Measurements from ENCODE around the gene ADRA1B.
"Not testable (repeated sequence)": the region's sequence is repeated elsewhere in the genome, so short reads cannot be mapped to it uniquely, and the experiment has no call there.

ADRA1B gene

GRCh38 chr5:159965838-159966128 is 49.5 kb downstream of the ADRA1B start:
- DNase-seq (ENCODE audit: low read depth in 2 of 2) = not testable (repeated sequence)

GRCh38 chr5:159969966-159970365 is 53.7 kb downstream of the ADRA1B start:
- DNase-seq (ENCODE audit: low read depth in 2 of 2) = no peak

DNA sequence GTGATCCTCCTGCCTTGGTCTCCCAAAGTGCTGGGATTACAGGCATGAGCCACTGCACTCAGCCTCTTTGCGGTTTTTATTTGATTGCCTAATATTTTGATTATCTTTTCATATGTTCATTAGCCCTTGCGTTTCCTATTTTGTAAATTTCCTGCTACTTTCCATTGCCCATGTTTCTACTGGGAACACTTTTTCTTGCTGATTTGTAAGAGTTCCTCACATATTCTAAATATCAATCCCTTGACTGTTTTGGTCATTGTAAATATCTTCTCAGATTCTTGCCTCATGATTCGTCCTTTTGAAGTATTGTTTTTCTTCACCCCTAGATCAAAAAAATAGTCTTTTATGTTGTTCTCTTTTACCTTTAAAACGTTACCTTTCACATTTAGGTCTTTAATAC is 54.8 kb downstream of the ADRA1B start:
- DNase-seq (ENCODE audit: low read depth in 2 of 2) = no peak

GRCh38 chr5:159971514-159971913 is 55.2 kb downstream of the ADRA1B start:
- DNase-seq (ENCODE audit: low read depth in 2 of 2) = no peak

DNA sequence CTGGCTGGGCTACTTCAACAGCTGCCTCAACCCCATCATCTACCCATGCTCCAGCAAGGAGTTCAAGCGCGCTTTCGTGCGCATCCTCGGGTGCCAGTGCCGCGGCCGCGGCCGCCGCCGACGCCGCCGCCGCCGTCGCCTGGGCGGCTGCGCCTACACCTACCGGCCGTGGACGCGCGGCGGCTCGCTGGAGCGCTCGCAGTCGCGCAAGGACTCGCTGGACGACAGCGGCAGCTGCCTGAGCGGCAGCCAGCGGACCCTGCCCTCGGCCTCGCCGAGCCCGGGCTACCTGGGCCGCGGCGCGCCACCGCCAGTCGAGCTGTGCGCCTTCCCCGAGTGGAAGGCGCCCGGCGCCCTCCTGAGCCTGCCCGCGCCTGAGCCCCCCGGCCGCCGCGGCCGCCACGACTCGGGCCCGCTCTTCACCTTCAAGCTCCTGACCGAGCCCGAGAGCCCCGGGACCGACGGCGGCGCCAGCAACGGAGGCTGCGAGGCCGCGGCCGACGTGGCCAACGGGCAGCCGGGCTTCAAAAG is 55.7 kb downstream of the ADRA1B start:
- no peak for DNase-seq (ENCODE audit: low read depth in 2 of 2)

- no peak for DNase-seq (ENCODE audit: low read depth in 2 of 2)
These were observed 56.5 kb downstream of the ADRA1B start for GRCh38 chr5:159972538-159973362.

GRCh38 chr5:159975462-159976019 is 59.3 kb downstream of the ADRA1B start:
- peak; percentile 84 for DNase-seq (ENCODE audit: low read depth in 2 of 2)

- DNase-seq (ENCODE audit: low read depth in 2 of 2) = no peak
These were observed 60.6 kb downstream of the ADRA1B start for GRCh38 chr5:159976921-159977320.

GRCh38 chr5:159978358-159978757 is 62.1 kb downstream of the ADRA1B start:
- no peak for DNase-seq (ENCODE audit: low read depth in 2 of 2)

DNA sequence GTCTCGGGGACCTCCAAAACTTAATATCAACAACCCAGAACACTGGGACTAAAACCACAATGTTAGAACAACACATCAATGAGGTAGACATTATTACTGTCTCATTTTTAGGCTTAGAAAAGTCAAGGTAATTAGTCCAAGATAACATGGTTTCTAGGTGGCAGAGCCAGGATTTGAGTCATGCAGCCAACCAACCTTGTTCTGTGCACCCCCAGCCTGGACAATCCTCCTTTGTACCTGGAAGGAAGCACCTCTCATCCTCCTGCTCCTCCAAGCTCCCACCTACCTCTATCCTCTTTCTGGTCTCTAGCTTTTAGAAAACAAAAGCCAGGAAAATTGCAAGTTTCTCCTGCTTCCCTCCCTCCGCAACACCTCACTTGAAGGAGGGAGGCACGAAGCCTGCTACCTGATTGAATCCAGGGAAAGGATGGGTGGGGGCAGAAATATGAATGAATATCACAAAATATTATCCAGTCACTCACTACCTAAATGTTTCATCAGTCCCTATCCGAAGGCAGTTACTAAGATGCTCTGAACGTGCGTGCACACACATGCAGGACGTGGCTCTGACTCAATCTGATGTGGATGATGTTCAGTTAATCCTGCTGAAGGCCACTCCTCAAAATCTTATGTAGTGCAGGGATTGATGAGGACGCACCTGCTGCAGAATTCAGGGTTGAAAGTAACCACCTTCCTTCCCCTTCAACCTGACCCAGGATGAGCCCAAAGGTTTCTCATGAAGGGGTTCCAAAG is 66.3 kb downstream of the ADRA1B start:
- no peak for DNase-seq (ENCODE audit: low read depth in 2 of 2)

DNA sequence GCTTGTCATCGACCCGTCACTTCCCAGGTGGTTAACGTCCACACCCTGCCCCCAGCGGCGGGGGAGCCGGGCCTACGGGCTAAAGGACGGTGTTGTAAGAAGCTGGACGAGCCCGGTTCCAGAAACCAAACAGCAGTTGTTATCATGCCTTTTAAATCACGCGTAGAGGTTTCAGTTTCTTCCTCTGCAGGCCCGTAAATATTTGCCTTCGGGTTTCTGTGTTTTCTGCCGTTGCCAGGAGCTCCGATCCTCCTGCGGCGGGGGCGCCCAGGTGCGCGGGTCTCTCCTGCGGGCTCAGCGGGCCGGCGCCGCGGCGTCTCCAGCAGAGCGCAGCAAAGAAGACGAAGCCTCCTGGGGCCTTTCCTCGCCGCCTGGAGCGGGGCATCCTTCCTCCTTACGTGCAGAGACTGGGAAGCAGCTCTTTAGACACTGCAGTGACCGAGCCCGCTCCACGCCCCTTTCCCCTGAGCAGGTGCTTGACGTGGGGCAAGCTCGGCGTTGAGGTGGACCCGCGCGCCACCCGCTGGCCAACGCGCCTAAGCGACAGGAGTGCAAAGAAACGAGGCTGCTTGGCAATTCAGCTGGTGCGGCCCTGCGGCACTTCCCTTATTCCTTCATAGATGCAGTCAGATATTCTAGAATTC is 70.9 kb downstream of the ADRA1B start:
- no peak for DNase-seq (ENCODE audit: low read depth in 2 of 2)

GRCh38 chr5:159990506-159990905 is 74.2 kb downstream of the ADRA1B start:
- no peak for DNase-seq (ENCODE audit: low read depth in 2 of 2)

DNA sequence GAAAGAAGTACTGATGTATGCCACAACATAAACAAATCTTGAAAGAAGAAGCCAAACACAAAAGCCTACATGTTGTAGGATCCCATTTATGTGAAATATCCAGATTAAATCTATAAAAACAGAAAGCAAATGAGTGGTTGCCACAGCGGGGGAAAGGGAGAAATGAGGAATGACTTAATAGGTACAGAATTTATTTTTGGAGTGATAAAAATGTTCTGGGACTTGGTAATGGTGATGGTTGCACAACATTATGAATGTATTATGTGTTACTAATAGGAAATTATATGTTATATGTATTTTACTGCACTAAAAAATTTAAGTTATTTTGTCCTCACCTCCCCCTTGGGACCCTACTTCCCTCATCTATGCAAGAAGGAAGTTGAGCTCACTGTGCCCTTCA is 76.3 kb downstream of the ADRA1B start:
- DNase-seq (ENCODE audit: low read depth in 2 of 2) = no peak

- DNase-seq (ENCODE audit: low read depth in 2 of 2) = no peak
These were observed 76.9 kb downstream of the ADRA1B start for GRCh38 chr5:159993194-159993593.

DNA sequence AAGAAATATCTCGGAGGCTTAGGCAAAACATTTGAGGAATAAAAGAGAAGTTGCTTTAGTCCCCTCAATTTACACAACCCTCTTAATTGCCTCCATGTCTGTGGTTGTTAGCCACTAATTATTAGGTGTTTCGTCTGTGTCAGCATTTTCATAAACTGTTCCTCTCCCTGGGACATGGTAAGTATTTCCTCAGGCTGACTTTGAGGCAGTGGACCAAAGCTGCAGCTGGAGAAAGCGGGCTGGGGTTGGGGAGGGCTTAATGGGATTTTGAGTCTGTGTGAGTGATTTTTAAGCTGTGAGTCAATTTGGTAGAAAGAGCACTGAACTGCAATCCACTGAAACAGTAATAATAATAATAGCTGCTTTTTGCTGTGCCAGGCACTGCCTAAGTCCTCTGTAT is 79.6 kb downstream of the ADRA1B start:
- DNase-seq (ENCODE audit: low read depth in 2 of 2) = no peak

- DNase-seq (ENCODE audit: low read depth in 2 of 2) = no peak
These were observed 85.2 kb downstream of the ADRA1B start for GRCh38 chr5:160001457-160001856.

- DNase-seq (ENCODE audit: low read depth in 2 of 2) = no peak
These were observed 91.2 kb downstream of the ADRA1B start for GRCh38 chr5:160007514-160007913.

- DNase-seq (ENCODE audit: low read depth in 2 of 2) = not testable (repeated sequence)
These were observed 92.2 kb downstream of the ADRA1B start for GRCh38 chr5:160008529-160008876.

GRCh38 chr5:160008877-160009590 is 92.8 kb downstream of the ADRA1B start, which contains the start of gene TTC1:
TTC1 (plus strand) TSS chr5:160009139; CDS start chr5:160010529, 1,390 bp downstream.
- DNase-seq (ENCODE audit: low read depth in 2 of 2) = peak; percentile 98 to 99

- no peak for DNase-seq (ENCODE audit: low read depth in 2 of 2)
These were observed 93.3 kb downstream of the ADRA1B start for GRCh38 chr5:160009591-160009989.

DNA sequence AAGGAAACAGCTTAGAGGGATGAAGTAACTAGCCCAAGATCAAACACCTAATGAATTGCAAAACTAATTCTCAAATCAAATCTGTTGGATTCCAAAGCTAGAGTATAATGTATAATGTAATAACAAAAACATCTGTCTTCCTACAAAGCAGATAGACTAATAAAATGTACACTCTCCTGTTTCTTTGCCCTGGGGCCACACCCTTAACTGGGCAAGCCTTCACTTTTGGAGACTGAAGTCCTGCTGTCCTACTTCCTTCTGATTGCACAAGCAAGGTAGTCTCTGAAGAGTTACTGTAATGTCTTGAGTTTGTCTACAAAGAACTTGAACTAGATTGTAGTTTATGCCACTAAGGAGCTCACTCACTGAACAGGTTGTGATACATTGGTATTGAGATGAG is 95.2 kb downstream of the ADRA1B start:
- no peak for DNase-seq (ENCODE audit: low read depth in 2 of 2)

DNA sequence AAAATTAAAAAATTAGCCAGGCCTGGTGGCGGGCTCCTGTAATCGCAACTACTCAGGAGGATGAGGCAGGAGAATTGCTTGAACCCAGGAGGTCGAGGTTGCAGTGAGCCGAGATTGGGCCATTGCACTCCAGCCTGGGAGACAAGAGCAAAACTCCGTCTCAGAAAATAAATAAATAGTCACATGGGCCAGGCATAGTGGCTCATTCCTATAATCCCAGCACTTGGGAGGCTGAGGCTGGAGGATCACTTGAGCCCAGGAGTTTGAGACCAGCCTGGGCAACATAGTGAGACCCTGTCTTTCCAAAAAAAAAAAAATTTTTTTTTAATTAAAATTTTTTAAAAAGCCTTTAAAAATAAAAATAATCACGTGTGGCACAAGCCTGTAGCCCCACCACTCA is 97.9 kb downstream of the ADRA1B start:
- not testable (repeated sequence) for DNase-seq (ENCODE audit: low read depth in 2 of 2)
